DND-41 (cell line): Measurements from ENCODE around the gene DHFR2.
"Not testable (repeated sequence)": the region's sequence is repeated elsewhere in the genome, so short reads cannot be mapped to it uniquely, and the experiment has no call there.

Source experiments
- ATAC-seq: fragments of 200-7000 bp; cut with Tn5 transposase; 3 replicates; pipeline ENCODE4 v1.9.1; 2021; ENCODE audit warnings: low read depth; ENCODE audit not compliant: insufficient read depth
- DNase-seq: peaks from one replicate; pipeline ENCODE4 v3.0.0-alpha.2; 2020
- H2AFZ ChIP-seq: 2 replicates; pipeline ENCODE4 v1.6.0; 2012; ENCODE audit warnings: low read depth, low read length
- H3K27ac ChIP-seq: 2 replicates; pipeline ENCODE4 v1.5.1; 2012; ENCODE audit warnings: low read length, inconsistent platforms
- H3K27me3 ChIP-seq: fragments of 200-600 bp; sonication (generic); 2 replicates; pipeline ENCODE4 v1.6.0; 2012; ENCODE audit warnings: low read length, mild to moderate bottlenecking, inconsistent platforms; ENCODE audit not compliant: insufficient read depth, poor library complexity
- H3K36me3 ChIP-seq: 2 replicates; pipeline ENCODE4 v1.5.1; 2012; ENCODE audit warnings: low read length, inconsistent platforms; ENCODE audit not compliant: insufficient read depth
- H3K4me1 ChIP-seq: 2 replicates; pipeline ENCODE4 v1.5.1; 2012; ENCODE audit warnings: mild to moderate bottlenecking, low read length; ENCODE audit not compliant: insufficient read depth
- H3K4me2 ChIP-seq: 2 replicates; pipeline ENCODE4 v1.6.0; 2012; ENCODE audit warnings: mild to moderate bottlenecking, moderate library complexity, low read length, inconsistent platforms; ENCODE audit not compliant: insufficient read depth
- H3K4me3 ChIP-seq, 2 experiments: fragments of 200-600 bp in 1 of 2; shearing (Covaris generic) in 1 of 2; 2 replicates each; pipeline ENCODE4 v1.5.1; 2012 to 2016; ENCODE audit warnings: inconsistent platforms in 2 of 2, low read length in 2 of 2, mild to moderate bottlenecking in 2 of 2, low read depth in 1 of 2, moderate library complexity in 1 of 2
- H3K79me2 ChIP-seq: 2 replicates; pipeline ENCODE4 v1.6.0; 2012; ENCODE audit warnings: low read length, inconsistent platforms; ENCODE audit not compliant: insufficient read depth
- H3K9ac ChIP-seq: 2 replicates; pipeline ENCODE4 v1.6.0; 2012; ENCODE audit warnings: low read depth, mild to moderate bottlenecking, inconsistent platforms, low read length, moderate library complexity
- H3K9me3 ChIP-seq: 2 replicates; pipeline ENCODE4 v1.5.1; 2012; ENCODE audit warnings: low read length, moderate library complexity, mild to moderate bottlenecking, inconsistent platforms; ENCODE audit not compliant: insufficient read depth, severe bottlenecking
- H4K20me1 ChIP-seq: 2 replicates; pipeline ENCODE4 v1.6.0; 2012; ENCODE audit warnings: low read length; ENCODE audit not compliant: insufficient read depth
- CTCF ChIP-seq: IDR thresholded peaks from 2 replicates; pipeline ENCODE4 v1.5.1; 2012; ENCODE audit warnings: borderline replicate concordance, low read length, moderate library complexity, mild to moderate bottlenecking; ENCODE audit not compliant: poor library complexity, severe bottlenecking; ENCODE audit errors: extremely low read depth
- EZH2 ChIP-seq: IDR thresholded peaks from 3 replicates; pipeline ENCODE4 v1.6.1; 2012; ENCODE audit warnings: borderline replicate concordance, low read depth, mild to moderate bottlenecking, moderate library complexity, low read length, inconsistent platforms; ENCODE audit not compliant: severe bottlenecking

Gene DHFR2

GRCh38 chr3:94082391-94082937 lies 19.7 kb upstream of the DHFR2 start:
- Histone ChIP-seq H3K4me3 (no peak overlapping the region), H3K36me3 (peaks cover 19% of the 10 kb centered on the region; the same call in 1 of the 2 replicates), H4K20me1 (no peaks in the 10 kb centered on the region), H3K4me1 (no peaks in the 10 kb centered on the region), H2AFZ (no peak overlapping the region), H3K79me2 (peaks cover 5% of the 10 kb centered on the region), H3K9me3 (no peaks in the 10 kb centered on the region), H3K9ac (no peak overlapping the region), H3K27ac (no peak overlapping the region), H3K27me3 (no peaks in the 10 kb centered on the region), H3K4me2 (no peak overlapping the region)
- ATAC-seq (no peak), DNase-seq (no peak)
- TF ChIP-seq EZH2 = no peak
- TF ChIP-seq CTCF = no peak

- Histone ChIP-seq H3K36me3 (peaks cover 19% of the 10 kb centered on the region; the same call in 1 of the 2 replicates), H3K4me1 (no peaks in the 10 kb centered on the region), H3K27me3 (no peaks in the 10 kb centered on the region), H3K79me2 (peaks cover 7% of the 10 kb centered on the region), H4K20me1 (no peaks in the 10 kb centered on the region), H3K9ac (no peak overlapping the region), H3K4me2 (no peak overlapping the region), H3K9me3 (no peaks in the 10 kb centered on the region), H2AFZ (no peak overlapping the region), H3K27ac (no peak overlapping the region), H3K4me3 (no peak overlapping the region)
- no peak for ATAC-seq
- TF ChIP-seq EZH2 (no peak), CTCF (no peak)
- DNase-seq = no peak
These were observed 19.2 kb upstream of the DHFR2 start for GRCh38 chr3:94081884-94082283.

- peaks cover 18% of the 10 kb centered on the region; the same call in 1 of the 2 replicates for H3K36me3 ChIP-seq
- H4K20me1 ChIP-seq, H3K4me3 ChIP-seq, H3K9ac ChIP-seq, DNase-seq, H3K27me3 ChIP-seq, H3K9me3 ChIP-seq, H3K27ac ChIP-seq, ATAC-seq, H3K4me2 ChIP-seq, H3K4me1 ChIP-seq, H2AFZ ChIP-seq: not testable (repeated sequence)
- peaks cover 15% of the 10 kb centered on the region for H3K79me2 ChIP-seq
These were observed 17.8 kb upstream of the DHFR2 start for GRCh38 chr3:94080552-94080951.

GRCh38 chr3:94076055-94076454 lies 13.3 kb upstream of the DHFR2 start:
- Histone ChIP-seq H2AFZ (no peak overlapping the region), H3K4me2 (no peak overlapping the region), H3K9me3 (no peaks in the 10 kb centered on the region), H3K27me3 (no peaks in the 10 kb centered on the region), H3K4me3 (no peak overlapping the region), H3K9ac (no peak overlapping the region), H3K79me2 (peaks cover 28% of the 10 kb centered on the region), H4K20me1 (peaks cover 6% of the 10 kb centered on the region; the same call in 1 of the 2 replicates), H3K27ac (no peak overlapping the region), H3K36me3 (peaks cover 21% of the 10 kb centered on the region), H3K4me1 (0 out of 2 replicates have a peak, but pooled peaks cover 8% of the 10 kb centered on the region)
- TF ChIP-seq CTCF = no peak
- TF ChIP-seq EZH2 = no peak
- ATAC-seq (no peak), DNase-seq (no peak)
